Left ventricle myocardium superior (tissue), 1 donor: ENCODE measurements around the gene EGR2. TPM values are rescaled to one million over a fixed set of nuclear protein-coding genes. Genes with fewer than 3 reads are reported as not detected.
A peak's percentile ranks its signal among the peaks of the same experiment; 100 is the strongest.
"Not testable (repeated sequence)": the region's sequence is repeated elsewhere in the genome, so short reads cannot be mapped to it uniquely, and the experiment has no call there.

Experiments used
- ATAC-seq: fragments of 200-7000 bp; cut with Tn5 transposase; one replicate; pipeline ENCODE4 v1.9.1; 2020; ENCODE audit warnings: mild to moderate bottlenecking, moderate library complexity
- DNase-seq: peaks from one replicate; pipeline ENCODE4 v3.0.0-alpha.2; 2020
- intact Hi-C: fragments of 100-400 bp; cut with micrococcal nuclease; formaldehyde crosslinking; loops from one replicate; pipeline ENCODE4 v1.11.0; 2022
- total RNA-seq: library from RNA; stranded (reverse); fragmentation: NEBNext Ultra II Directional; extraction: Animal tissue kit (Norgen Biotek cat#: 25700); gene quantifications from one replicate; pipeline ENCODE4 v1.2.1, GENCODE V29; 2021
- donor health status: DM: no; HTN: yes; CAD: no; lungs with severe emphysema.

Gene EGR2
- total RNA-seq, 1 donor from 2014 or later: 0.55 TPM

DNA sequence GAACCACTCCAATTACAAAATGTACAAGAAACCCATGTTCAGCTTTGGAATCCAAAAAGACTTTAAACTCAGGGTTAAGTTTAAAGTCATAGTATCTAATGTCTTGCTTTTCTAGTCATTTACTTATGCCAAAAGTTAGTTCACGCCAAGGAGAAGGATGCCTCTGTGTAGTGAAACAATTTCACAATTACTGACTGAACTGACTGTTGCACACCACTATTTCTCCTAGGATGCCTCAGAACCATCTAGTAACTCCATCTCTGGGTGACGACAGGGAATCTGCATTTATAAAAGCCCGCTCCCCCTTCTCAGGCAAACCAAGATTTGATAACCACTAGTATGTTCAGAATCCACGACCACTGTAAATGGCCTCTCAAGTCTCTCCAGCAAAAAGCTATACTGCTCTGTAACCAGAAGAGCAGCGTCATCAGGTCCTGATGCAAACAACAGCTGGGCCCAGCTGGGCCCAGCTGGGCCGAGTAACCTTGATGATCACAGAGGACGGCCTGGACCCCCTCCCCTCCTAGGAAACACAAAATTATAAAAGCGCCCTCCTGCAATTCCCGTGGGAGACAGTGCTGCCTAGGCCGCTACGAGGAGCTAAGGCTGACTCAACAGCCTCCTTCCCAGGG, 12.3 kb downstream of the EGR2 start:
- intact Hi-C loops: no loop called here
- ATAC-seq: peak; percentile 38

DNA sequence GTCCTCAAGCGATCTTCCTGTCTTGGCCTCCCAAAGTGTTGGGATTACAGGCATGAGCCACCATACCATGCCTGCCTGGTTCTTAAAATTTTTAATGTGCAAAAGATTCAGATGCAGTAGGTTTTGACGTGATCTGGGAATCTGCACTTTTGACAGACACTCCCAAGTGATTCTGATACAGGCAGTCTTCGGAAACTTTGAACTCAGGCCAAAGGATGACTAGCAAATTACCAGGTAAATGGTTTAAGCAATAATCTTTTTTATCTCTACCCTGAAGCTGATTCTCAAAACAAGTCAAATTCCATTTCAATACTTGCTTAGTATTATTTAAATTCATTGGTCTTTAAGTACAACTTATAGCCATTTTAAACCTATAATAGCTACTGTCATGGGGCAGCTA, 14.3 kb downstream of the EGR2 start:
- no peak for ATAC-seq
- no peak for DNase-seq
- intact Hi-C loops: no loop called here

More for the DNA sequence above, 12.3 kb downstream of the EGR2 start:
- no peak for DNase-seq

GRCh38 chr10:62796896-62797295, 19.3 kb downstream of the EGR2 start:
- ATAC-seq (no peak), DNase-seq (no peak)
- intact Hi-C loops: no loop called here

GRCh38 chr10:62795762-62796161, 20.4 kb downstream of the EGR2 start:
- DNase-seq (no peak), ATAC-seq (peak; percentile 20)
- intact Hi-C loops: no loop called here

DNA sequence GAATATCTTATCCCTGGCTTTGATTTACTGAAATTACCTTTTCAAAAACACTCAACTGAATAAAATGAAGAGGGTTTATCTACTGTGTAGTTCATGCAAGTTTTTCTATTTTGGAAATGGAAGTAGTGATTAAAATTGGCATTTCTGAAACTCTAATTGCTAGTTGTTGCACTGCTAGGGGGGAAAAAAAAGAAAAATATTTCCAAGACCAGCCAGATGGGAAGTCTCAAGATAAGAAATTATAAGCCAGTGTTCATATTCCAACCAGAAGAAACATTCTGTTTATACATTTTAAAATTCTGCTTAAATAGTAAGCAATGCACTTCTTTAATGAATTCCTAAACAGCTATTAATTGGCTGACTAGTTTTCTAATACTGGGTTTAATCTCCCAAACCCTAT, 21.1 kb downstream of the EGR2 start:
- peak; percentile 52 for ATAC-seq
- intact Hi-C loops: no loop called here
- no peak for DNase-seq

- DNase-seq (no peak), ATAC-seq (no peak)
- intact Hi-C loops: no loop called here
Observed at GRCh38 chr10:62794306-62794705, 21.9 kb downstream of the EGR2 start.

GRCh38 chr10:62792261-62792660, 23.9 kb downstream of the EGR2 start:
- intact Hi-C loops: no loop called here
- DNase-seq (no peak), ATAC-seq (no peak)

GRCh38 chr10:62790571-62790970, 25.6 kb downstream of the EGR2 start:
- DNase-seq: no peak
- no peak for ATAC-seq
- intact Hi-C loops: no loop called here

GRCh38 chr10:62790019-62790555, 26.1 kb downstream of the EGR2 start:
- DNase-seq (no peak), ATAC-seq (no peak)
- intact Hi-C loops: no loop called here

DNA sequence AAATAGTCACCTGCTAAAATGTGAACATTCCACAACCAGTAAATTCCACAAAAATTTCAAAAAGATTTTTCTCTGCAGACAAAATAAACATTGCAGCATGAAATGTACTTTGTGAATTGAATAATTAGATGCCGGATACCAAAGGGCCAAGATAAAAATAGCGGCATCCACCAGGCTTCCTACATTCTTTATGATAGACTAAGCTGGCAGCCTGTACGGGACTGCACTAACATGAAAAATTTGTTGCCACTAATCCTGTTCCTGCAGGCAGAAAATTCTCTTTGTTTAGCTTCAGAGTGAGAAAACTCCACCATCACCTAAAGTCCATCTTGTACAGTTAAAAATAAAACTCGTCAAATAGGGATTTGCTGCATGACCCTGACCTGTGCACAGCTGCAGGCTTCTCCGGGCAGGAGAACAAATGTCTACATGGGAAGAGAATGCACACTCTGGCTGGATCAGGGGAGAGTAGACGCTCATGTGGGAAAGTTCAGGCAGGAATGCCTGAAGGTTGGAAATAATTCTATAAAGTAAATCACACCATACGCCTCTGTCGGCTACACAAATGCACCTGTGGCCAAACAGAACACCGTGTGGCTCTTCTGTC, 27.2 kb downstream of the EGR2 start:
- intact Hi-C loops: no loop called here
- ATAC-seq (peak; percentile 80), DNase-seq (no peak)

DNA sequence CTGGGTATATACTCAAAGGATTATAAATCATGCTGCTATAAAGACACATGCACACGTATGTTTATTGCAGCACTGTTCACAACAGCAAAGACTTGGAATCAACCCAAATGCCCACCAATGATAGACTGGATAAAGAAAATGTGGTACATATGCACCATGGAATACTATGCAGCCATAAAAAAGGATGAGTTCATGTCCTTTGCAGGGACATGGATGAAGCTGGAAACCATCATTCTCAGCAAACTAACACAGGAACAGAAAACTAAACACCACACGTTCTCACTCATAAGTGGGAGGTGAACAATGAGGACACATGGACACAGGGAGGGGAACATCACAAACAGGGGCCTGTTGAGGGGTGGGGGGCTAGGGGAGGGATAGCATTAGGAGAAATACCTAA, 27.9 kb downstream of the EGR2 start:
- ATAC-seq, intact Hi-C loops, DNase-seq: not testable (repeated sequence)

GRCh38 chr10:62784537-62784936, 31.6 kb downstream of the EGR2 start:
- ATAC-seq, DNase-seq, intact Hi-C loops: not testable (repeated sequence)

DNA sequence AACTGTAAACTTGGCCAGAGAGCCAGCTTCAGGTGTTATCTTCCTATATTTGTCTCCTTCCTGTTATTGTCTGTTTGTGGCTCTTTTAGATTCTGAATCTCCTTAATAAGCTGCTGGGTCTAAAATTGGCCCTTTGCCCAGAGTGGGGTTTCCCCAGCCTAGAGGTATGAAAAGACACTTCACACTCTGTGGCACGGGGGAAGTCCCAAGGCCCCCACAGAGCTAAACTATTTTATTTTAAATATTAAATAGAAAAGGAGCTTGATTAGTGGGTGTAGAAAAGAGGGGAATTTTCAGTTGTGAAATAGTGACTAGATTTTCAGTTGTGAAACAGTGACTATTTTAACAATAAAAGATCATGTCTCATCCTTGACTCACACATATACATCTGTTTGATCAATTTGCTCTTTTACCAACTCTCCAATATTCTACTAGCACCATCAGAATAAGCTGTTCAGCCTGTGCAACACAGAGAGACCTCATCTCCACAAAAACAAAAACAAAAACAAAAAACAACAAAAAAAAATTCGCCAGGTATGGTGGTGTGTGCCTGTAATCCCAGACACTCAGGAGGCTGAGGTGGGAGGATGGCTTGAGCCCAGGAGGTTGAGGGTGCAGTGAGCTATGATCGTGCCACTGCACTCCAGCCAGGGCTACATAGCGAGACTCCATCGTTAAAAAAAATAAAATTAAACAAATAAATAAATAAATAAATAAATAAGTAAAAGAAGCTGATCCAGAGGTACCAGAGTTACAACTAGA, 36.5 kb downstream of the EGR2 start:
- intact Hi-C loops: no loop called here
- ATAC-seq: no peak
- DNase-seq: no peak

DNA sequence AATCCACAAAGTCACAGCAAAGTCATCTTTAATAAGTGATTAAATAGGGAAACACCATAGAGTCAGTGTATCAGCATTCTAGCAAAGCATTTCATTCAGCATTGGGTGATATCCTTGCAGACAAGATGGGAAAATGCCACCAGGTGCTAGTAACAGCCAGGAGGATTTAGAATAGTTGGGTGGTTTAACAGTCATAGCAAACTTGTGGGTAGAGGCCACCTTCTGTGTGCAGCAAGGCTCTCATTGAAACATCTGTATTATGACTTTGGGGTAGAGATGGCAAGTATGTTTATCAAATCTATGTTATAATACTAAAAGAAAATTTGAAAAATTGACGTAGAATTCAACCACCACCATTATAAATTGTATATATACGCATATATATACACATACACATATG, 38.0 kb downstream of the EGR2 start:
- no peak for DNase-seq
- no peak for ATAC-seq
- intact Hi-C loops: no loop called here

- intact Hi-C loops: no loop called here
- DNase-seq (no peak), ATAC-seq (peak; percentile 77)
Observed at GRCh38 chr10:62772186-62772974, 43.8 kb downstream of the EGR2 start.

DNA sequence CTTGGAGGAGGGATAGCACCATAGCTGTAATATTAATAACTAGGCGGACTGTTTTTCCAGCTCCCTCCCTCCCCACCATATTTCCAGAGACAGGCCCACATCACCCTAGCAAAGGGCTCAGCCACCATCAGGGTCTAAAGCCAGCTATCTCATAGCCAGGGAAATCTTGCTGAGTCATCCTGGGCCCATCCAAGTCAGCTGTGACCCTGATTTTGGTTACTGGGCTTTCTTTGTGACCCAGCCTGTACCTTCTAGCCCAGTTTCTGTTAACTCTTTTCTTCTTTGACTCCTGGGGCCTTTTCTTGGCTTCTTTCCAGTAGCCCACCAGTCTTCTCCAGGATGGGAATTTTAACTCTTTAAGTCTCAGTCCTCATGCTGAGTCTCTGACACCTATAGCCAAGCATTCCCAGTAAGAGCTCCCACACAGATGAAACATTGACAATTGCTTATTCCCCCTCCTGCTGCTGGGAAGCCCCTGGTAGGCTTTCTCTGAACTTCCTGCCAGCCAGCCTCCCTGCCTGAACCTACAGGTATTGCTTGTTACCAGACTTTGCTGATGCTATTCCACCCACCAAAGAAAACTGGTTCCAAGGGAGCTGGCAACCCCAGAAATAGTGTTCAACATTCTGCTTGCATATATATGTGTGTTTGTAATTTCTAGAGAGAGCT, 46.5 kb downstream of the EGR2 start:
- intact Hi-C loops: no loop called here
- ATAC-seq: peak; percentile 68
- DNase-seq: no peak

- intact Hi-C loops: no loop called here
- no peak for DNase-seq
Observed at GRCh38 chr10:62766386-62766785, 49.8 kb downstream of the EGR2 start.

GRCh38 chr10:62765726-62766125, 50.4 kb downstream of the EGR2 start:
- DNase-seq (no peak), ATAC-seq (no peak)
- intact Hi-C loops: no loop called here

More at GRCh38 chr10:62766386-62766785, 49.8 kb downstream of the EGR2 start:
- no peak for ATAC-seq

DNA sequence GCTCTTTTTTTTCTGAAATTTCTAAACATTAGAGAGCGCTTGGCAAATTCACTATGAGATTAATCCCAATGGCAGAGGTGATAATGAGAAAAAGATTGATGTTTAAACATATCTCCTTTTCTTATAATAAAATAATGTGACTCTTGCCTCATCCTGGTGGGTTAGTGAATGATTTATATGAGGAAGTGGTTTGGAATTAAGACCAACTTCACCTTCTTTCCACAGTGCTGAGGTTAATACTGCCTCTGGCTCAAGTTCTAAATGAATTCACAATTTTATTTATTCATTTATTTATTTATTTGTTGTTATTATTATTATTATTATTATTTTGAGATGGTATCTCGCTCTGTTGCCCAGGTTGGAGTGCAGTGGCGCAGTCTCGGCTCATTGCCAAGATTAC, 52.2 kb downstream of the EGR2 start:
- intact Hi-C loops: no loop called here
- no peak for ATAC-seq

More for the DNA sequence above, 52.2 kb downstream of the EGR2 start:
- DNase-seq: no peak
